ENCODE results near the gene SYAP1.

The SYAP1 gene

GRCh38 chrX:16762579-16762978 is 43.2 kb downstream of the SYAP1 start:
- no peak for DNase-seq
- no peak overlapping the region for H3K4me3 ChIP-seq (ENCODE audit: low read depth, low read length)
- peaks cover 35% of the 10 kb centered on the region for H3K36me3 ChIP-seq
- no peaks in the 10 kb centered on the region for H3K27me3 ChIP-seq (ENCODE audit: insufficient read depth, low read depth, severe bottlenecking)
- H3K9me3 ChIP-seq (ENCODE audit: severe bottlenecking): no peaks in the 10 kb centered on the region
- TF ChIP-seq CTCF (IDR thresholded peaks at IDR 0.05; ENCODE audit: low read depth, low read length): no peak
- H3K27ac ChIP-seq: no peak overlapping the region

GRCh38 chrX:16765594-16765993 is 46.2 kb downstream of the SYAP1 start:
- Histone ChIP-seq H3K36me3 (peaks cover 9% of the 10 kb centered on the region), H3K9me3 (ENCODE audit: severe bottlenecking) (no peaks in the 10 kb centered on the region)

GRCh38 chrX:16770970-16771482 is 51.6 kb downstream of the SYAP1 start:
- Histone ChIP-seq H3K4me3 (ENCODE audit: low read depth, low read length) (no peak overlapping the region), H3K27ac (no peak overlapping the region), H3K9me3 (ENCODE audit: severe bottlenecking) (no peaks in the 10 kb centered on the region), H3K27me3 (ENCODE audit: insufficient read depth, low read depth, severe bottlenecking) (no peaks in the 10 kb centered on the region), H3K36me3 (no peaks in the 10 kb centered on the region)
- DNase-seq: no peak
- TF ChIP-seq CTCF (IDR thresholded peaks at IDR 0.05; ENCODE audit: low read depth, low read length): no peak

More at GRCh38 chrX:16765594-16765993, 46.2 kb downstream of the SYAP1 start:
- H3K4me3 ChIP-seq (ENCODE audit: low read depth, low read length): no peak overlapping the region
- H3K27ac ChIP-seq: no peak overlapping the region
- no peaks in the 10 kb centered on the region for H3K27me3 ChIP-seq (ENCODE audit: insufficient read depth, low read depth, severe bottlenecking)
- DNase-seq: no peak
- no peak for TF ChIP-seq CTCF (IDR thresholded peaks at IDR 0.05; ENCODE audit: low read depth, low read length)

- no peak for DNase-seq
- no peak overlapping the region for H3K4me3 ChIP-seq (ENCODE audit: low read depth, low read length)
- TF ChIP-seq CTCF (IDR thresholded peaks at IDR 0.05; ENCODE audit: low read depth, low read length): no peak
Observed at GRCh38 chrX:16771483-16772398, 52.3 kb downstream of the SYAP1 start.

GRCh38 chrX:16772460-16772859 is 53.0 kb downstream of the SYAP1 start:
- no peak for TF ChIP-seq CTCF (IDR thresholded peaks at IDR 0.05; ENCODE audit: low read depth, low read length)
- H3K27ac ChIP-seq: no peak overlapping the region
- H3K4me3 ChIP-seq (ENCODE audit: low read depth, low read length): no peak overlapping the region

More at GRCh38 chrX:16771483-16772398, 52.3 kb downstream of the SYAP1 start:
- Histone ChIP-seq H3K9me3 (ENCODE audit: severe bottlenecking) (no peaks in the 10 kb centered on the region), H3K36me3 (no peaks in the 10 kb centered on the region), H3K27ac (peak overlapping the region; percentile 37; the same call in 1 of the 2 replicates), H3K27me3 (ENCODE audit: insufficient read depth, low read depth, severe bottlenecking) (no peaks in the 10 kb centered on the region)

More at GRCh38 chrX:16772460-16772859, 53.0 kb downstream of the SYAP1 start:
- no peaks in the 10 kb centered on the region for H3K36me3 ChIP-seq
- no peak for DNase-seq
- H3K27me3 ChIP-seq (ENCODE audit: insufficient read depth, low read depth, severe bottlenecking): no peaks in the 10 kb centered on the region
- no peaks in the 10 kb centered on the region for H3K9me3 ChIP-seq (ENCODE audit: severe bottlenecking)

Data from WERI-Rb-1 (cell line).